IMR-90 (cell line): ENCODE results near the gene ZMIZ1. TPM values are rescaled to one million over a fixed set of nuclear protein-coding genes. Genes with fewer than 3 reads are reported as not detected.

Experiments
- ATAC-seq: fragments of 200-7000 bp; cut with Tn5 transposase; 2 replicates; pipeline ENCODE4 v1.9.1; 2020; ENCODE audit warnings: low read depth, mild to moderate bottlenecking, moderate library complexity
- BruUV-seq: library from RNA; stranded (reverse); fragments of 400-500 nt; replicated peaks from 2 replicates; lab custom pipeline; 2021; lab: Mats Ljungman, UMichigan
- CTCF ChIA-PET: fragments of 300-600 bp; formaldehyde crosslinking; extraction: SDS; loops from one replicate; lab custom pipeline; 2021; ENCODE audit warnings: antibody characterized with exemption; lab: Yijun Ruan, JAX
- POLR2A ChIA-PET: fragments of 300-600 bp; sonication (Branson Sonifier 250); formaldehyde crosslinking; loops from one replicate; lab custom pipeline; 2022; ENCODE audit warnings: antibody characterized with exemption; ENCODE audit not compliant: unreplicated experiment; lab: Charles Lee
- DNase-seq: peaks from one replicate; pipeline ENCODE4 v3.0.0; 2013
- H2AFZ ChIP-seq: replicated peaks from 2 replicates; pipeline ENCODE3; 2013; ENCODE audit warnings: low read length, mild to moderate bottlenecking; ENCODE audit not compliant: poor library complexity
- H2AK5ac ChIP-seq: 2 replicates; pipeline ENCODE4 v1.6.1; 2013; ENCODE audit warnings: low read depth, low read length, inconsistent platforms
- H2AK9ac ChIP-seq: replicated peaks from 2 replicates; pipeline ENCODE3; 2013; ENCODE audit warnings: mild to moderate bottlenecking, low read depth, low read length, moderate library complexity; ENCODE audit not compliant: poor library complexity
- H2BK120ac ChIP-seq: 2 replicates; pipeline ENCODE4 v1.6.1; 2013; ENCODE audit warnings: low read depth, low read length, inconsistent platforms
- H2BK15ac ChIP-seq: 3 replicates; pipeline ENCODE4 v1.6.1; 2013; ENCODE audit warnings: low read depth, low read length, inconsistent platforms
- H2BK20ac ChIP-seq: 2 replicates; pipeline ENCODE4 v1.6.1; 2013; ENCODE audit warnings: low read depth, mild to moderate bottlenecking, inconsistent platforms, low read length, moderate library complexity
- H2BK5ac ChIP-seq: 2 replicates; pipeline ENCODE4 v1.6.1; 2013; ENCODE audit warnings: mild to moderate bottlenecking, low read depth, low read length, inconsistent platforms; ENCODE audit not compliant: poor library complexity, severe bottlenecking
- H3K14ac ChIP-seq: replicated peaks from 2 replicates; pipeline ENCODE4 v1.6.1; 2013; ENCODE audit warnings: low read depth, low read length, inconsistent platforms
- H3K18ac ChIP-seq: 2 replicates; pipeline ENCODE4 v1.6.1; 2013; ENCODE audit warnings: low read depth, low read length, control low read depth
- H3K23ac ChIP-seq: 2 replicates; pipeline ENCODE4 v1.6.1; 2013; ENCODE audit warnings: low read depth, low read length, inconsistent platforms
- H3K27ac ChIP-seq: 2 replicates; pipeline ENCODE4 v1.5.1; 2013; ENCODE audit warnings: mild to moderate bottlenecking, control low read depth, low read length; ENCODE audit not compliant: insufficient read depth
- H3K27me3 ChIP-seq: 2 replicates; pipeline ENCODE4 v1.6.1; 2013; ENCODE audit warnings: low read length; ENCODE audit not compliant: control insufficient read depth, insufficient read depth
- H3K36me3 ChIP-seq: 2 replicates; pipeline ENCODE4 v1.6.1; 2013; ENCODE audit warnings: low read length, mixed read lengths; ENCODE audit not compliant: control insufficient read depth, insufficient read depth
- H3K4ac ChIP-seq: 2 replicates; pipeline ENCODE4 v1.6.1; 2013; ENCODE audit warnings: low read depth, low read length, inconsistent platforms
- H3K4me1 ChIP-seq: 2 replicates; pipeline ENCODE4 v1.6.1; 2013; ENCODE audit warnings: low read length, mixed read lengths; ENCODE audit not compliant: control insufficient read depth, insufficient read depth
- H3K4me2 ChIP-seq: 2 replicates; pipeline ENCODE4 v1.6.1; 2013; ENCODE audit warnings: low read depth, mild to moderate bottlenecking, control low read depth, low read length, moderate library complexity
- H3K4me3 ChIP-seq: 2 replicates; pipeline ENCODE4 v1.5.1; 2013; ENCODE audit warnings: low read depth, mild to moderate bottlenecking, control low read depth, low read length, moderate library complexity; ENCODE audit not compliant: insufficient read depth
- H3K56ac ChIP-seq: 2 replicates; pipeline ENCODE4 v1.6.1; 2013; ENCODE audit warnings: low read length, inconsistent platforms; ENCODE audit not compliant: insufficient read depth; ENCODE audit errors: extremely low read depth
- H3K79me1 ChIP-seq, 2 experiments: 2 replicates each; pipeline ENCODE4 v1.6.1; 2013; ENCODE audit warnings: low read length in 2 of 2, inconsistent platforms in 1 of 2, low read depth in 1 of 2
- H3K9ac ChIP-seq: 2 replicates; pipeline ENCODE4 v1.6.1; 2013; ENCODE audit warnings: low read depth, low read length, control low read depth
- H3K9me1 ChIP-seq: 2 replicates; pipeline ENCODE4 v1.6.1; 2013; ENCODE audit warnings: low read length, inconsistent platforms; ENCODE audit not compliant: insufficient read depth
- H3K9me3 ChIP-seq: 2 replicates; pipeline ENCODE4 v1.6.1; 2013; ENCODE audit warnings: low read length; ENCODE audit not compliant: control insufficient read depth, insufficient read depth
- H4K20me1 ChIP-seq: 2 replicates; pipeline ENCODE4 v1.6.1; 2013; ENCODE audit warnings: low read length, inconsistent platforms; ENCODE audit not compliant: insufficient read depth
- H4K5ac ChIP-seq: 2 replicates; pipeline ENCODE4 v1.6.1; 2013; ENCODE audit warnings: mild to moderate bottlenecking, low read depth, low read length, control low read depth
- H4K8ac ChIP-seq, 2 experiments: 2 replicates each; pipeline ENCODE4 v1.6.1; 2013; ENCODE audit warnings: low read depth in 2 of 2, low read length in 2 of 2, control low read depth in 1 of 2, inconsistent platforms in 1 of 2
- H4K91ac ChIP-seq: 2 replicates; pipeline ENCODE4 v1.6.1; 2013; ENCODE audit warnings: low read depth, low read length, inconsistent platforms; ENCODE audit not compliant: insufficient read depth
- BHLHE40 ChIP-seq: fragments of 150-350 bp; IDR thresholded peaks from 2 replicates; pipeline ENCODE4 v1.6.1; 2016; ENCODE audit warnings: mild to moderate bottlenecking, low read depth, low read length
- FOS ChIP-seq: fragments of 150-350 bp; IDR thresholded peaks from 2 replicates; pipeline ENCODE4 v1.6.1; 2016; ENCODE audit warnings: low read depth, low read length
- MXI1 ChIP-seq: IDR thresholded peaks from 2 replicates; pipeline ENCODE4 v1.6.1; 2012; ENCODE audit warnings: low read depth, mild to moderate bottlenecking, low read length, moderate library complexity, borderline replicate concordance
- SMC3 ChIP-seq: fragments of 150-350 bp; IDR thresholded peaks from 2 replicates; pipeline ENCODE4 v1.6.1; 2016; ENCODE audit warnings: low read depth, mild to moderate bottlenecking, antibody characterized with exemption, low read length, moderate library complexity
- WGBS, 2 experiments: methylation state at CpG; one replicate each; pipeline versions ENCODE4 v1.1.5 to v1.1.7; 2013; ENCODE audit warnings: missing lambda C conversion rate in 2 of 2; ENCODE audit not compliant: insufficient read length in 1 of 2; ENCODE audit errors: extremely low coverage in 2 of 2; 5-methylcytosine and 5-hydroxymethylcytosine counted together
- dilution Hi-C: fragments of 300-500 bp; cut with HindIII; formaldehyde crosslinking; loops from one replicate; pipeline ENCODE4 v1.14.3; 2018; ENCODE audit warnings: low sequenced_read_pairs; ENCODE audit not compliant: unreplicated experiment
- in situ Hi-C: fragments of 300-500 bp; cut with MboI; formaldehyde crosslinking; loops from 3 replicates; pipeline ENCODE4 v1.14.3; 2019; ENCODE audit warnings: low sequenced_read_pairs, inconsistent platforms, mixed read lengths
- intact Hi-C: fragments of 100-400 bp; cut with micrococcal nuclease; formaldehyde crosslinking; loops from 2 replicates; pipeline ENCODE4 v1.10.0; 2022
- polyA plus RNA-seq, 3 experiments: library from polyadenylated mRNA; depleted of rRNA; stranded (reverse); fragments of >200 nt; gene quantifications; 2 replicates each; pipeline ENCODE4 v1.2.3, GENCODE V29; 2012; ENCODE audit warnings: low replicate concordance in 1 of 3
- total RNA-seq: library from RNA; depleted of rRNA; stranded (reverse); fragments of >200 nt; gene quantifications from 2 replicates; pipeline ENCODE4 v1.2.3, GENCODE V29; 2012
- TF ChIP-seq, protein P1 (sequence below): conservative IDR thresholded peaks from 2 replicates; pipeline ENCODE4 v1.5.1; 2012; ENCODE audit warnings: mild to moderate bottlenecking, low read depth, low read length, improper control_type of control experiment

ZMIZ1 gene
- total and polyA plus RNA-seq, 2 of the 4 experiments (the other 2 are of a cell fraction): 6.6 to 48.7 TPM

GRCh38 chr10:79128241-79128922 is 59.6 kb downstream of the ZMIZ1 start:
- TF ChIP-seq MXI1 (no peak), SMC3 (no peak), BHLHE40 (no peak), FOS (no peak)
- TF ChIP-seq, protein P1, sequence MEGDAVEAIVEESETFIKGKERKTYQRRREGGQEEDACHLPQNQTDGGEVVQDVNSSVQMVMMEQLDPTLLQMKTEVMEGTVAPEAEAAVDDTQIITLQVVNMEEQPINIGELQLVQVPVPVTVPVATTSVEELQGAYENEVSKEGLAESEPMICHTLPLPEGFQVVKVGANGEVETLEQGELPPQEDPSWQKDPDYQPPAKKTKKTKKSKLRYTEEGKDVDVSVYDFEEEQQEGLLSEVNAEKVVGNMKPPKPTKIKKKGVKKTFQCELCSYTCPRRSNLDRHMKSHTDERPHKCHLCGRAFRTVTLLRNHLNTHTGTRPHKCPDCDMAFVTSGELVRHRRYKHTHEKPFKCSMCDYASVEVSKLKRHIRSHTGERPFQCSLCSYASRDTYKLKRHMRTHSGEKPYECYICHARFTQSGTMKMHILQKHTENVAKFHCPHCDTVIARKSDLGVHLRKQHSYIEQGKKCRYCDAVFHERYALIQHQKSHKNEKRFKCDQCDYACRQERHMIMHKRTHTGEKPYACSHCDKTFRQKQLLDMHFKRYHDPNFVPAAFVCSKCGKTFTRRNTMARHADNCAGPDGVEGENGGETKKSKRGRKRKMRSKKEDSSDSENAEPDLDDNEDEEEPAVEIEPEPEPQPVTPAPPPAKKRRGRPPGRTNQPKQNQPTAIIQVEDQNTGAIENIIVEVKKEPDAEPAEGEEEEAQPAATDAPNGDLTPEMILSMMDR: no peak
- Histone ChIP-seq H3K14ac (peak overlapping the region; percentile 53; the same call in 1 of the 2 replicates), H4K91ac (no peak overlapping the region), H2BK20ac (no peak overlapping the region), H3K27me3 (no peaks in the 10 kb centered on the region), H2BK15ac (peak overlapping the region; percentile 56; the same call in 1 of the 3 replicates), H2AK9ac (peak overlapping the region; percentile 10), H4K8ac (no peak overlapping the region), H3K56ac (no peak overlapping the region), H4K20me1 (peaks cover 81% of the 10 kb centered on the region), H2BK5ac (peak overlapping the region; percentile 15), H3K79me1 (peaks cover 55 to 99% of the 10 kb centered on the region in 2 experiments), H3K9ac (no peak overlapping the region), H3K9me1 (peaks cover 37% of the 10 kb centered on the region), H2AK5ac (no peak overlapping the region), H3K4me2 (no peak overlapping the region), H3K9me3 (no peaks in the 10 kb centered on the region), H3K23ac (peak overlapping the region; percentile 88; the same call in 1 of the 2 replicates), H3K4ac (peak overlapping the region; percentile 80), H3K18ac (no peak overlapping the region), H2AFZ (no peak overlapping the region), H4K5ac (no peak overlapping the region), H3K4me3 (no peak overlapping the region), H3K36me3 (peaks cover 55% of the 10 kb centered on the region), H3K27ac (no peak overlapping the region), H3K4me1 (peaks cover 57% of the 10 kb centered on the region), H2BK120ac (no peak overlapping the region; the same call in 1 of the 2 replicates)
- dilution Hi-C loops: no loop called here
- ChIA-PET CTCF (no interaction called here), POLR2A (no interaction called here)
- intact Hi-C loops: loop anchor here (5.0 kb wide), 1 partner anchor 46 kb away; no protein-coding TSS in a partner anchor
- no peak for ATAC-seq
- WGBS, 2 experiments: no CpG with 5 or more reads among the region's 8 CpGs
- in situ Hi-C loops: no loop called here
- no peak for DNase-seq
- BruUV-seq: no TSS peak
